GM12878 (cell line): Measurements from ENCODE around the gene DISP2. TPM values are rescaled to one million over a fixed set of nuclear protein-coding genes. Genes with fewer than 3 reads are reported as not detected.

ENCODE experiments used
- BMI1 ChIP-seq: fragments of 450-650 bp; IDR thresholded peaks from 2 replicates; pipeline ENCODE4 v1.6.1; 2016; ENCODE audit warnings: mild to moderate bottlenecking, moderate library complexity, borderline replicate concordance
- BRCA1 ChIP-seq: IDR thresholded peaks from 2 replicates; pipeline ENCODE4 v1.6.1; 2011; ENCODE audit warnings: low read depth, low read length, improper control_type of control experiment
- CBFB ChIP-seq: IDR thresholded peaks from 2 replicates; pipeline ENCODE4 v1.6.1; 2016; ENCODE audit warnings: antibody characterized with exemption, low read depth
- CBX5 ChIP-seq: sonication (generic); IDR thresholded peaks from 2 replicates; pipeline ENCODE4 v1.6.1; 2016; ENCODE audit warnings: low read depth, moderate library complexity, mild to moderate bottlenecking, inconsistent platforms
- EGR1 ChIP-seq, 2 experiments: IDR thresholded peaks; 1 replicate in 1 of 2; 2 replicates in 1 of 2; pipeline ENCODE4 v1.6.1; 2011 to 2012; ENCODE audit warnings: low read depth in 2 of 2, low read length in 2 of 2, borderline replicate concordance in 1 of 2, mild to moderate bottlenecking in 1 of 2, moderate library complexity in 1 of 2
- HDGF ChIP-seq: fragments of 450-650 bp; IDR thresholded peaks from 2 replicates; pipeline ENCODE4 v1.6.1; 2016; ENCODE audit warnings: antibody characterized with exemption
- IKZF1 ChIP-seq: fragments of 450-650 bp; conservative IDR thresholded peaks from 2 replicates; pipeline ENCODE4 v1.6.1; 2017; ENCODE audit warnings: antibody characterized with exemption, mild to moderate bottlenecking
- IKZF2 ChIP-seq, 2 experiments: fragments of 450-650 bp; IDR thresholded peaks; 2 replicates each; pipeline ENCODE4 v1.6.1; 2017; ENCODE audit warnings: mild to moderate bottlenecking in 2 of 2, moderate library complexity in 2 of 2
- IRF4 ChIP-seq: IDR thresholded peaks from 2 replicates; pipeline ENCODE4 v1.6.1; 2011; ENCODE audit warnings: low read depth, low read length
- KLF5 ChIP-seq: fragments of 450-650 bp; IDR thresholded peaks from 2 replicates; pipeline ENCODE4 v1.6.1; 2014; ENCODE audit warnings: mild to moderate bottlenecking; ENCODE audit not compliant: partially characterized antibody
- PAX5 ChIP-seq: IDR thresholded peaks from 2 replicates; pipeline ENCODE4 v1.6.1; 2011; ENCODE audit warnings: low read depth, low read length, borderline replicate concordance
- PAX8 ChIP-seq: fragments of 450-650 bp; IDR thresholded peaks from 2 replicates; pipeline ENCODE4 v1.6.1; 2017; ENCODE audit warnings: mild to moderate bottlenecking, moderate library complexity
- PML ChIP-seq: IDR thresholded peaks from 2 replicates; pipeline ENCODE4 v1.6.1; 2012; ENCODE audit warnings: low read length, inconsistent platforms
- RAD51 ChIP-seq: fragments of 450-650 bp; IDR thresholded peaks from 2 replicates; pipeline ENCODE4 v1.6.1; 2016; ENCODE audit warnings: moderate library complexity, mild to moderate bottlenecking, inconsistent platforms
- RUNX3 ChIP-seq: IDR thresholded peaks from 2 replicates; pipeline ENCODE4 v1.6.1; 2012; ENCODE audit warnings: low read length, inconsistent platforms
- SMARCA5 ChIP-seq: fragments of 450-650 bp; IDR thresholded peaks from 2 replicates; pipeline ENCODE4 v1.6.1; 2017; ENCODE audit warnings: mild to moderate bottlenecking
- SMC3 ChIP-seq: IDR thresholded peaks from 2 replicates; pipeline ENCODE4 v1.6.1; 2011; ENCODE audit warnings: low read length, improper control_type of control experiment, borderline replicate concordance
- SP1 ChIP-seq: IDR thresholded peaks from one replicate; pipeline ENCODE4 v1.6.1; 2011; ENCODE audit warnings: low read depth, low read length
- SPI1 ChIP-seq: IDR thresholded peaks from 2 replicates; pipeline ENCODE4 v1.6.1; 2011; ENCODE audit warnings: low read depth, mild to moderate bottlenecking, low read length, moderate library complexity, borderline replicate concordance; ENCODE audit not compliant: insufficient read depth
- SRF ChIP-seq, 2 experiments: IDR thresholded peaks; 2 replicates each; pipeline ENCODE4 v1.6.1; 2011; ENCODE audit warnings: low read depth in 2 of 2, low read length in 2 of 2, mild to moderate bottlenecking in 1 of 2, moderate library complexity in 1 of 2
- TARDBP ChIP-seq: IDR thresholded peaks from 2 replicates; pipeline ENCODE4 v1.6.1; 2016; ENCODE audit warnings: borderline replicate concordance
- polyA plus RNA-seq, 11 experiments: library from polyadenylated mRNA; depleted of rRNA in 4 of 11; unstranded in 6 of 11; stranded (reverse) in 5 of 11; fragments of >200 nt; fragmentation: Nextera tagmentation in 4 of 11; fragmentation: Illumina TruSeq in 1 of 11; extraction: Ambion mirVana in 4 of 11; extraction: Trizol in 1 of 11; gene quantifications; 1 replicate in 1 of 11; 2 replicates in 10 of 11; pipeline versions ENCODE4 v1.2.1 to v1.2.3, GENCODE V29; 2011 to 2016; ENCODE audit warnings: inconsistent platforms in 2 of 11, missing spikeins in 2 of 11, low read depth in 1 of 11
- total RNA-seq, 4 experiments: library from RNA; depleted of rRNA in 3 of 4; stranded (reverse); fragments of >200 nt in 3 of 4; fragmentation: Illumina TruSeq in 1 of 4; extraction: Trizol in 1 of 4; gene quantifications; 2 replicates each; pipeline versions ENCODE4 v1.2.1 to v1.2.3, GENCODE V29; 2013 to 2021
- TF ChIP-seq, protein P1 (sequence below): fragments of 450-650 bp; conservative IDR thresholded peaks from 2 replicates; pipeline ENCODE4 v1.6.1; 2017; ENCODE audit warnings: mild to moderate bottlenecking, moderate library complexity
- TF ChIP-seq, protein P2 (sequence below): fragments of 450-650 bp; IDR thresholded peaks from 2 replicates; pipeline ENCODE4 v1.6.1; 2017; ENCODE audit warnings: borderline replicate concordance
- TF ChIP-seq, protein P3 (sequence below): fragments of 450-650 bp; formaldehyde crosslinking; IDR thresholded peaks from 2 replicates; pipeline ENCODE4 v1.4.0; 2022; ENCODE audit warnings: mild to moderate bottlenecking, moderate library complexity
- TF ChIP-seq, protein P4 (sequence below): IDR thresholded peaks from 2 replicates; pipeline ENCODE4 v1.6.1; 2012; ENCODE audit warnings: low read depth, low read length, improper control_type of control experiment
- TF ChIP-seq, protein P5 (sequence below): fragments of 450-650 bp; IDR thresholded peaks from 2 replicates; pipeline ENCODE4 v1.6.1; 2016; ENCODE audit warnings: mild to moderate bottlenecking

Gene DISP2
- total and polyA plus RNA-seq, 10 of the 15 experiments (the other 5 are each of a cell fraction or from before 2014, with no cell fraction given): under 0.01 to 0.20 (median 0.12) TPM; not detected in 7

DNA sequence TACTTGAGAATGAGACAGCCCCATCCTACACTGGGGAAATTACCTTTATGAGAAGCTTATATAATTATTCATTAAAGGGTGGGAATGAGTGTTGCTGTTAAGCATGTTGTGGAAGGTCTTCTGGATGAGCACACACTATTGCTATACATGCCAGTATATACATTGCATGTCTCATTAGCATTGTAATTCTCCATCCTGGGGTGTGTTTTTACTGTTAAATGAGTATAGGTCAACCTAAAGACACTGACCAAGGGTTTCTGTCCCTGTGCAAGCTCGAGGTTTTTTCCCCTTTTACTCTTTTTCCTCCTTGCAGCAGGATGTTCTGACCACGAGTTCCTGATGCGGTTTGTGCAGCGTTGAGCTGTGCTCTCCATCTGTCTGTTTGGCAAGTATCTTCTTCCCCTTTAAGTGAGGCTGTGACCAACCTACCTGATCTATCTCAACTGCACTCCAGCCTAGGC lies 40.4 kb downstream of the DISP2 start (continued):
- TF ChIP-seq, protein P1, sequence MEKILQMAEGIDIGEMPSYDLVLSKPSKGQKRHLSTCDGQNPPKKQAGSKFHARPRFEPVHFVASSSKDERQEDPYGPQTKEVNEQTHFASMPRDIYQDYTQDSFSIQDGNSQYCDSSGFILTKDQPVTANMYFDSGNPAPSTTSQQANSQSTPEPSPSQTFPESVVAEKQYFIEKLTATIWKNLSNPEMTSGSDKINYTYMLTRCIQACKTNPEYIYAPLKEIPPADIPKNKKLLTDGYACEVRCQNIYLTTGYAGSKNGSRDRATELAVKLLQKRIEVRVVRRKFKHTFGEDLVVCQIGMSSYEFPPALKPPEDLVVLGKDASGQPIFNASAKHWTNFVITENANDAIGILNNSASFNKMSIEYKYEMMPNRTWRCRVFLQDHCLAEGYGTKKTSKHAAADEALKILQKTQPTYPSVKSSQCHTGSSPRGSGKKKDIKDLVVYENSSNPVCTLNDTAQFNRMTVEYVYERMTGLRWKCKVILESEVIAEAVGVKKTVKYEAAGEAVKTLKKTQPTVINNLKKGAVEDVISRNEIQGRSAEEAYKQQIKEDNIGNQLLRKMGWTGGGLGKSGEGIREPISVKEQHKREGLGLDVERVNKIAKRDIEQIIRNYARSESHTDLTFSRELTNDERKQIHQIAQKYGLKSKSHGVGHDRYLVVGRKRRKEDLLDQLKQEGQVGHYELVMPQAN: no peak
- TF ChIP-seq EGR1 (IDR thresholded peaks at IDR 0.05; ENCODE audit: borderline replicate concordance in 1 of 2, low read depth in 2 of 2, low read length in 2 of 2): no peak
- TF ChIP-seq IRF4: no peak
- TF ChIP-seq, protein P2, sequence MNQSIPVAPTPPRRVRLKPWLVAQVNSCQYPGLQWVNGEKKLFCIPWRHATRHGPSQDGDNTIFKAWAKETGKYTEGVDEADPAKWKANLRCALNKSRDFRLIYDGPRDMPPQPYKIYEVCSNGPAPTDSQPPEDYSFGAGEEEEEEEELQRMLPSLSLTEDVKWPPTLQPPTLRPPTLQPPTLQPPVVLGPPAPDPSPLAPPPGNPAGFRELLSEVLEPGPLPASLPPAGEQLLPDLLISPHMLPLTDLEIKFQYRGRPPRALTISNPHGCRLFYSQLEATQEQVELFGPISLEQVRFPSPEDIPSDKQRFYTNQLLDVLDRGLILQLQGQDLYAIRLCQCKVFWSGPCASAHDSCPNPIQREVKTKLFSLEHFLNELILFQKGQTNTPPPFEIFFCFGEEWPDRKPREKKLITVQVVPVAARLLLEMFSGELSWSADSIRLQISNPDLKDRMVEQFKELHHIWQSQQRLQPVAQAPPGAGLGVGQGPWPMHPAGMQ: no peak
- no peak for TF ChIP-seq SRF (IDR thresholded peaks at IDR 0.05; ENCODE audit: low read depth in 2 of 2, low read length in 2 of 2)
- peak in 1 of 2 experiments; percentile 46; a peak in 3 of 4 replicates for TF ChIP-seq IKZF2 (IDR thresholded peaks at IDR 0.05)
- peak; percentile 43; the same call in 1 of the 2 replicates for TF ChIP-seq IKZF1
- no peak for TF ChIP-seq BRCA1
- no peak for TF ChIP-seq TARDBP
- TF ChIP-seq BMI1: no peak
- TF ChIP-seq CBFB: 0 out of 2 replicates have a peak, but pooled peaks have one; percentile 30
- TF ChIP-seq, protein P3, sequence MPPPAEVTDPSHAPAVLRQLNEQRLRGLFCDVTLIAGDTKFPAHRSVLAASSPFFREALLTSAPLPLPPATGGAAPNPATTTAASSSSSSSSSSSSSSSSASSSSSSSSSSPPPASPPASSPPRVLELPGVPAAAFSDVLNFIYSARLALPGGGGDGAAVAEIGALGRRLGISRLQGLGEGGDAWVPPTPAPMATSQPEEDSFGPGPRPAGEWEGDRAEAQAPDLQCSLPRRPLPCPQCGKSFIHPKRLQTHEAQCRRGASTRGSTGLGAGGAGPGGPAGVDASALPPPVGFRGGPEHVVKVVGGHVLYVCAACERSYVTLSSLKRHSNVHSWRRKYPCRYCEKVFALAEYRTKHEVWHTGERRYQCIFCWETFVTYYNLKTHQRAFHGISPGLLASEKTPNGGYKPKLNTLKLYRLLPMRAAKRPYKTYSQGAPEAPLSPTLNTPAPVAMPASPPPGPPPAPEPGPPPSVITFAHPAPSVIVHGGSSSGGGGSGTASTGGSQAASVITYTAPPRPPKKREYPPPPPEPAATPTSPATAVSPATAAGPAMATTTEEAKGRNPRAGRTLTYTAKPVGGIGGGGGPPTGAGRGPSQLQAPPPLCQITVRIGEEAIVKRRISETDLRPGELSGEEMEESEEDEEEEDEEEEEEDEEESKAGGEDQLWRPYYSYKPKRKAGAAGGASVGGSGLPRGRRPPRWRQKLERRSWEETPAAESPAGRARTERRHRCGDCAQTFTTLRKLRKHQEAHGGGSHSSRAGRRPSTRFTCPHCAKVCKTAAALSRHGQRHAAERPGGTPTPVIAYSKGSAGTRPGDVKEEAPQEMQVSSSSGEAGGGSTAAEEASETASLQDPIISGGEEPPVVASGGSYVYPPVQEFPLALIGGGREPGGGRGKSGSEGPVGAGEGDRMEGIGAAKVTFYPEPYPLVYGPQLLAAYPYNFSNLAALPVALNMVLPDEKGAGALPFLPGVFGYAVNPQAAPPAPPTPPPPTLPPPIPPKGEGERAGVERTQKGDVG (CRISPR knock-in tag): no peak
- no peak for TF ChIP-seq SMARCA5
- no peak for TF ChIP-seq KLF5
- TF ChIP-seq, protein P4, sequence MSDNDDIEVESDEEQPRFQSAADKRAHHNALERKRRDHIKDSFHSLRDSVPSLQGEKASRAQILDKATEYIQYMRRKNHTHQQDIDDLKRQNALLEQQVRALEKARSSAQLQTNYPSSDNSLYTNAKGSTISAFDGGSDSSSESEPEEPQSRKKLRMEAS: no peak
- no peak for TF ChIP-seq SP1
- TF ChIP-seq RAD51: no peak
- no peak for TF ChIP-seq PAX8
- peak; percentile 89 for TF ChIP-seq RUNX3
- no peak for TF ChIP-seq SMC3
- TF ChIP-seq, protein P5, sequence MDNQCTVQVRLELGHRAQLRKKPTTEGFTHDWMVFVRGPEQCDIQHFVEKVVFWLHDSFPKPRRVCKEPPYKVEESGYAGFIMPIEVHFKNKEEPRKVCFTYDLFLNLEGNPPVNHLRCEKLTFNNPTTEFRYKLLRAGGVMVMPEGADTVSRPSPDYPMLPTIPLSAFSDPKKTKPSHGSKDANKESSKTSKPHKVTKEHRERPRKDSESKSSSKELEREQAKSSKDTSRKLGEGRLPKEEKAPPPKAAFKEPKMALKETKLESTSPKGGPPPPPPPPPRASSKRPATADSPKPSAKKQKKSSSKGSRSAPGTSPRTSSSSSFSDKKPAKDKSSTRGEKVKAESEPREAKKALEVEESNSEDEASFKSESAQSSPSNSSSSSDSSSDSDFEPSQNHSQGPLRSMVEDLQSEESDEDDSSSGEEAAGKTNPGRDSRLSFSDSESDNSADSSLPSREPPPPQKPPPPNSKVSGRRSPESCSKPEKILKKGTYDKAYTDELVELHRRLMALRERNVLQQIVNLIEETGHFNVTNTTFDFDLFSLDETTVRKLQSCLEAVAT: no peak
- no peak for TF ChIP-seq HDGF
- TF ChIP-seq PAX5: no peak
- TF ChIP-seq SPI1: no peak
- no peak for TF ChIP-seq CBX5
- no peak for TF ChIP-seq PML
